Esophagus squamous epithelium (tissue), 4 donors: ENCODE data around the gene ADD1.

Experiments
- CTCF ChIP-seq, 6 experiments: fragments of 450-650 bp in 4 of 6; fragments of 200-600 bp in 2 of 6; sonication (generic) in 2 of 6; IDR thresholded peaks; one replicate each; pipeline ENCODE4 v1.5.1; 2016 to 2019; ENCODE audit warnings: antibody characterized with exemption in 6 of 6, mild to moderate bottlenecking in 4 of 6, moderate library complexity in 4 of 6
- POLR2A ChIP-seq, 4 donors: fragments of 450-650 bp; IDR thresholded peaks; one replicate each; pipeline ENCODE4 v1.6.1; 2017; ENCODE audit warnings: antibody characterized with exemption in 4 of 4, mild to moderate bottlenecking in 4 of 4, moderate library complexity in 3 of 4

- no peak for TF ChIP-seq CTCF (IDR thresholded peaks at IDR 0.05)
- no peak for TF ChIP-seq POLR2A (IDR thresholded peaks at IDR 0.05)
Observed at GRCh38 chr4:2891294-2891693, 47.6 kb downstream of the ADD1 start.
